ENCODE measurements around the gene RBM33.
"Not testable (repeated sequence)": the region's sequence is repeated elsewhere in the genome, so short reads cannot be mapped to it uniquely, and the experiment has no call there.

Gene RBM33

GRCh38 chr7:155690655-155691054 is 46.2 kb downstream of the RBM33 start:
- not testable (repeated sequence) for DNase-seq (ENCODE audit: low read depth)

GRCh38 chr7:155692317-155692716 is 47.9 kb downstream of the RBM33 start:
- DNase-seq (ENCODE audit: low read depth), result no peak

- no peak for DNase-seq (ENCODE audit: low read depth)
These were observed 49.4 kb downstream of the RBM33 start for GRCh38 chr7:155693826-155694225.

- DNase-seq (ENCODE audit: low read depth), result no peak
These were observed 50.4 kb downstream of the RBM33 start for GRCh38 chr7:155694851-155695250.

- no peak for DNase-seq (ENCODE audit: low read depth)
These were observed 52.3 kb downstream of the RBM33 start for GRCh38 chr7:155696747-155697146.

GRCh38 chr7:155698633-155699032 is 54.2 kb downstream of the RBM33 start:
- no peak for DNase-seq (ENCODE audit: low read depth)

GRCh38 chr7:155699180-155699579 is 54.7 kb downstream of the RBM33 start:
- no peak for DNase-seq (ENCODE audit: low read depth)

GRCh38 chr7:155700847-155701246 is 56.4 kb downstream of the RBM33 start:
- DNase-seq (ENCODE audit: low read depth), result no peak

- no peak for DNase-seq (ENCODE audit: low read depth)
These were observed 57.6 kb downstream of the RBM33 start for GRCh38 chr7:155701972-155702544.

- no peak for DNase-seq (ENCODE audit: low read depth)
These were observed 58.2 kb downstream of the RBM33 start for GRCh38 chr7:155702616-155703015.

GRCh38 chr7:155705623-155706360 is 61.3 kb downstream of the RBM33 start:
- DNase-seq (ENCODE audit: low read depth), result no peak

- DNase-seq (ENCODE audit: low read depth), result no peak
These were observed 61.9 kb downstream of the RBM33 start for GRCh38 chr7:155706376-155706775.

GRCh38 chr7:155709453-155709852 is 65.0 kb downstream of the RBM33 start:
- DNase-seq (ENCODE audit: low read depth), result no peak

- DNase-seq (ENCODE audit: low read depth), result no peak
These were observed 65.6 kb downstream of the RBM33 start for GRCh38 chr7:155710031-155710430.

GRCh38 chr7:155710530-155710929 is 66.1 kb downstream of the RBM33 start:
- DNase-seq (ENCODE audit: low read depth), result no peak

- no peak for DNase-seq (ENCODE audit: low read depth)
These were observed 66.6 kb downstream of the RBM33 start for GRCh38 chr7:155711081-155711480.

- DNase-seq (ENCODE audit: low read depth), result no peak
These were observed 68.9 kb downstream of the RBM33 start for GRCh38 chr7:155713384-155713783.

GRCh38 chr7:155714702-155715101 is 70.2 kb downstream of the RBM33 start:
- DNase-seq (ENCODE audit: low read depth), result no peak

GRCh38 chr7:155715111-155715805 is 70.8 kb downstream of the RBM33 start:
- DNase-seq (ENCODE audit: low read depth), result no peak

GRCh38 chr7:155717010-155717744 is 72.7 kb downstream of the RBM33 start:
- no peak for DNase-seq (ENCODE audit: low read depth)

GRCh38 chr7:155721056-155721455 is 76.6 kb downstream of the RBM33 start:
- DNase-seq (ENCODE audit: low read depth), result no peak

- no peak for DNase-seq (ENCODE audit: low read depth)
These were observed 77.7 kb downstream of the RBM33 start for GRCh38 chr7:155722118-155722517.

- no peak for DNase-seq (ENCODE audit: low read depth)
These were observed 78.5 kb downstream of the RBM33 start for GRCh38 chr7:155722936-155723335.
